Thymus (tissue), 11 donors: Measurements from ENCODE around the gene IER3IP1. TPM values are rescaled to one million over a fixed set of nuclear protein-coding genes. Genes with fewer than 3 reads are reported as not detected.

Source experiments
- DNase-seq, 9 donors: peaks; one replicate each; pipeline ENCODE4 v3.0.0-alpha.2; 2013; ENCODE audit warnings: low spot score in 9 of 9, low read depth in 6 of 9, missing footprints in 1 of 9
- H3K27ac ChIP-seq, 2 donors: one replicate each; pipeline ENCODE4 v1.5.1; 2013; ENCODE audit warnings: control low read depth in 1 of 2, low read depth in 1 of 2, low read length in 1 of 2, mild to moderate bottlenecking in 1 of 2, moderate library complexity in 1 of 2
- H3K27me3 ChIP-seq, 2 donors: one replicate each; pipeline ENCODE4 v1.5.1; 2013; ENCODE audit warnings: low read length in 1 of 2; ENCODE audit not compliant: control insufficient read depth in 2 of 2, insufficient read depth in 1 of 2
- H3K36me3 ChIP-seq, 2 donors: one replicate each; pipeline ENCODE4 v1.5.1; 2013; ENCODE audit warnings: low read length in 1 of 2, mild to moderate bottlenecking in 1 of 2, moderate library complexity in 1 of 2; ENCODE audit not compliant: control insufficient read depth in 2 of 2, insufficient read depth in 2 of 2
- H3K4me1 ChIP-seq, 2 donors: one replicate each; pipeline ENCODE4 v1.5.1; 2013; ENCODE audit warnings: low read length in 2 of 2; ENCODE audit not compliant: control insufficient read depth in 2 of 2, insufficient read depth in 2 of 2
- H3K4me3 ChIP-seq, 2 donors: one replicate each; pipeline ENCODE4 v1.5.1; 2013; ENCODE audit warnings: low read length in 2 of 2, control low read depth in 1 of 2, mild to moderate bottlenecking in 1 of 2
- H3K9me3 ChIP-seq, 2 donors: one replicate each; pipeline ENCODE4 v1.5.1; 2013; ENCODE audit warnings: low read length in 1 of 2, mild to moderate bottlenecking in 1 of 2; ENCODE audit not compliant: control insufficient read depth in 2 of 2, insufficient read depth in 1 of 2
- WGBS: extraction: QIAGEN DNeasy Blood & Tissue Kit; methylation state at CpG from one replicate; pipeline ENCODE4 v1.1.7; 2013; 5-methylcytosine and 5-hydroxymethylcytosine counted together
- polyA plus RNA-seq: library from polyadenylated mRNA; stranded (reverse); fragments of 200-250 nt; gene quantifications from one replicate; pipeline ENCODE4 v1.2.3, GENCODE V29; 2013
- total RNA-seq: library from RNA; stranded (reverse); fragments of 120-200 nt; gene quantifications from one replicate; pipeline ENCODE4 v1.2.4, GENCODE V29; 2013
- donor health status: healthy.

IER3IP1 gene
- total and polyA plus RNA-seq, 2 donors: 14.1 to 15.5 TPM

DNA sequence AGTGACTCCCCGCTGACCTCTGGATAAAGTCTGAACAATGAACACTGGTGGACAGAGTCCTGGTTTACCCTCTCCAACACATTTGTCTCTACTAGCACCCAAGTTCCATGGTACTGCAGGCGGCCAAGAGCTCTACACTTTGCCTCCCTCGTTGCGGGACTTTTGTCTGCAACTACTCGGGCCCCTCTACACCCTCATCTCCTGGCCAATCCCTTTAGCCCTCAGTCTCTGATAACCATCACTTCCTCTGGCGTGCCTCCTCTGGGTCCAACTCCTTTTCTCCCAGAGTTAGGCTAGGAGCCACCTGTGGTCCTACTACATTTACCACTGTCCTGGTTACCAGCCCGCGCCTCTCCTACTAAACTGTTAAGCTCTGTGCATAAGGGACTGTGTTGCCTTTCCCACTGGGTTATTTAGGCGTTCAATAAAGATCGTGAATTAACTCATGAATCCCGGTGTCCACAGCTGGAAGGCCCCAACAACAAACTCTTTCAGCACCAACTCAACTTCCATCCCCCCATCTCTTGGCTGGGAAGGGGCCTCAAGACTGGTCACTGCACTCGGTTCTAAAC is 26.6 kb downstream of the IER3IP1 start:
- WGBS: 43% methylated on average over 12 of the region's 12 CpGs
- H3K4me3 ChIP-seq: peak overlapping the region; percentile 74 to 83
- H3K36me3 ChIP-seq: peaks cover 5 to 7% of the 10 kb centered on the region in 2 donors
- H3K4me1 ChIP-seq: peaks cover 10 to 12% of the 10 kb centered on the region in 2 donors
- H3K27me3 ChIP-seq: no peaks in the 10 kb centered on the region
- peak overlapping the region in 1 of 2 donors; percentile 85 for H3K27ac ChIP-seq
- peak in 1 of 9 donors; percentile 4 for DNase-seq
- H3K9me3 ChIP-seq: no peaks in the 10 kb centered on the region

DNA sequence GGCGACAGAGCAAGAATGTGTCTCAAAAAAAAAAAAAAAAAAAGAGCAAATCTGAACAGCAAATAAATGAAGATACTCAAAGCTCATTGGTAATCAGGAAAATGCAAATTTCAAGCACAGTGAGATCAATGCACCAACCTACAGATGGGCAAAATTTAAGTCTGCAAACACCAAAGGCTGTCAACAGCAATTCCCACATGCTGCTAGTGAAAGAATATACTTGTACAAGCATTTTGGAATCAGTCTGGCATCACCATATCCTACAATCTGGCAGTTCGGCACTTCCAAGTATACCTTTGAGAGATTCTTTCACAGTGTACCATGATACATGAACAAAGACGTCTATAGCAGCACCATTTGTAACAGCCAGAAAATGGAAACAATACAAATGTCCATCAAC is 30.0 kb downstream of the IER3IP1 start:
- Histone ChIP-seq H3K36me3 (no peaks in the 10 kb centered on the region), H3K27ac (no peak overlapping the region), H3K4me3 (no peak overlapping the region), H3K27me3 (no peaks in the 10 kb centered on the region), H3K9me3 (no peaks in the 10 kb centered on the region), H3K4me1 (peaks cover 9 to 13% of the 10 kb centered on the region in 2 donors)
- WGBS: 92% methylated on average over 3 of the region's 3 CpGs
- no peak for DNase-seq

GRCh38 chr18:47143899-47144485 is 32.2 kb downstream of the IER3IP1 start:
- H3K27ac ChIP-seq: no peak overlapping the region
- no peaks in the 10 kb centered on the region for H3K9me3 ChIP-seq
- WGBS: 98% methylated on average over 4 of the region's 4 CpGs
- DNase-seq: no peak
- no peaks in the 10 kb centered on the region for H3K36me3 ChIP-seq
- no peaks in the 10 kb centered on the region for H3K27me3 ChIP-seq
- H3K4me3 ChIP-seq: no peak overlapping the region
- peaks cover 0 to 3% of the 10 kb centered on the region in 2 donors for H3K4me1 ChIP-seq

DNA sequence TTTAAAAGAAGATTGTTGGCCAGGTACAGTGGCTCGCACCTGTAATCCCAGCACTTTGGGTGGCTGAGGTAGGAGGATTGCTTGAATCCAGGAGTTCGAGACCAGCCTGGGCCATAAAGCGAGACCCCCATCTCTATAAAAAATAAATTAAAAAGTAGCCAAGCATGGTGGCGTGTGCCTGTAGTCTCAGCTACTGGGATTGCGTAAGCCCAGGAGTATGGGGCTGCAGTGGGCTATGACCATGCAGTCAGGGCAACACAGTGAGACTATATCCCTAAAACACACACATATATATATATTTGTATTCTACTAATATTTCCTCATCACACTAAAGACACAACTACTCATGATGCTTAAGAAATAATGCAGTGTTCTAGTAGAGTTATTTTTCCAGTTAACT is 33.0 kb downstream of the IER3IP1 start:
- no peak overlapping the region for H3K4me3 ChIP-seq
- WGBS: 98% methylated on average over 5 of the region's 5 CpGs
- H3K36me3 ChIP-seq: no peaks in the 10 kb centered on the region
- peaks cover 0 to 3% of the 10 kb centered on the region in 2 donors for H3K4me1 ChIP-seq
- no peaks in the 10 kb centered on the region for H3K27me3 ChIP-seq
- H3K9me3 ChIP-seq: no peaks in the 10 kb centered on the region
- DNase-seq: no peak
- no peak overlapping the region for H3K27ac ChIP-seq

DNA sequence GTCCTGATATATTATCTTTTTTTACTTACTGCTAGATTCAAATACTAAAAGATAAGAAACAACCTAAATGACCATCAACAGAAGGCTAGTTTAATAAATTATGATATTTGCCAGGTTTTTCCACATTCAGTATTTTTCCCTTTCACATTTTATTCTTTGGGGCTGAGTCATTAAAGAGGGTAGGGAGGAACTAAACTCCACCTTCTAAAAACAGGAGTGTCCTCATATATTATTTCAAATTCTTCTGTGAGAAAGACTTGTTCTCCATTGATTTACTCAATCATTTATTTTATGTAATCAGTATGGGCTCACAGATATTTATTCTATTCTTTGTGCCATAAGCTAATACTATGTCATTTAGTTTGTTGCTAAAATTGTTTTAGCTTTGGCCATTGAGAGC is 34.9 kb downstream of the IER3IP1 start:
- no peak for DNase-seq
- Histone ChIP-seq H3K36me3 (peaks cover 0 to 3% of the 10 kb centered on the region in 2 donors), H3K4me1 (peaks cover 0 to 3% of the 10 kb centered on the region in 2 donors), H3K27me3 (no peaks in the 10 kb centered on the region), H3K9me3 (no peaks in the 10 kb centered on the region), H3K27ac (no peak overlapping the region), H3K4me3 (no peak overlapping the region)

DNA sequence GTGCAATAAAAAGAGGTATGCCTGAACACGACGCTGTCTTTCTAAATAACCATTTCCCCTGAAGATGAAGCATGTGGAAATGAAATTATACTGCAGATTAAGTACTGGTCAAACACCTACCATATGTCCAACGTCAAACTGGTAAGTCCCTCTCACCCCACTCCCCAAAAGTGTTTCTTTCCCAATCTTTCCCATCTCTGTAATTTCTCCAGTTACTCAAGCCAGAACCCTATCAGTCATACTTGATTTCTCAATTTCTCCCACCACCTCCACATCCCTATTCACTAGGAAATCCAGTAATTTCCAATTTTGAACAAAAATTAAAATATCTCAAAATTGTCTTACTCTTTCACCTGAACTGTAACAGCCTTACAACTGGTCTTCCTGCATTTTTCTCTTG is 55.0 kb downstream of the IER3IP1 start:
- WGBS: 98% methylated on average over 3 of the region's 3 CpGs
- H3K36me3 ChIP-seq: peaks cover 6 to 15% of the 10 kb centered on the region in 2 donors
- DNase-seq: no peak
- H3K9me3 ChIP-seq: no peaks in the 10 kb centered on the region
- no peak overlapping the region for H3K4me3 ChIP-seq
- H3K4me1 ChIP-seq: no peaks in the 10 kb centered on the region
- H3K27ac ChIP-seq: no peak overlapping the region
- H3K27me3 ChIP-seq: no peaks in the 10 kb centered on the region

DNA sequence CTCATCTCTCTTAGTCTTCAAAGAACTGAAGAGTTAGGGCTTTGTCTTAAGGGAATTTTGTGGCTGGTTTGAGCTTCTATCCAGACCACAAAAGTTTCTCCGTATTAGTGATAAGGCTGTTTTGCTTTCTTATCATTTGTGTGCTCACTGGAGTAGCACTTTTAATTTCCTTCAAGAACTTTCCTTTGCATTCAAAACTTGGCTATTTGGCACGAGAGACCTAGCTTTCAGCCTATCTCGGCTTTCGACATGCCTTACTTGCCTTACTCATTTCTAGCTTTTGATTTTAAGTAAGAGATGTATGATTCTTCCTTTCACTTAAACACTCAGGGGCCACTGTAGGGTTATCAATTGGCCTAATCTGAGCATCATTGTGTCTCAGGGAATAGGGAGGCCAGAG is 55.7 kb downstream of the IER3IP1 start:
- H3K27ac ChIP-seq: no peak overlapping the region
- no peak overlapping the region for H3K4me3 ChIP-seq
- no peak for DNase-seq
- no peaks in the 10 kb centered on the region for H3K27me3 ChIP-seq
- H3K4me1 ChIP-seq: no peaks in the 10 kb centered on the region
- H3K36me3 ChIP-seq: peaks cover 6 to 15% of the 10 kb centered on the region in 2 donors
- WGBS: 96% methylated on average over 4 of the region's 4 CpGs
- no peaks in the 10 kb centered on the region for H3K9me3 ChIP-seq

DNA sequence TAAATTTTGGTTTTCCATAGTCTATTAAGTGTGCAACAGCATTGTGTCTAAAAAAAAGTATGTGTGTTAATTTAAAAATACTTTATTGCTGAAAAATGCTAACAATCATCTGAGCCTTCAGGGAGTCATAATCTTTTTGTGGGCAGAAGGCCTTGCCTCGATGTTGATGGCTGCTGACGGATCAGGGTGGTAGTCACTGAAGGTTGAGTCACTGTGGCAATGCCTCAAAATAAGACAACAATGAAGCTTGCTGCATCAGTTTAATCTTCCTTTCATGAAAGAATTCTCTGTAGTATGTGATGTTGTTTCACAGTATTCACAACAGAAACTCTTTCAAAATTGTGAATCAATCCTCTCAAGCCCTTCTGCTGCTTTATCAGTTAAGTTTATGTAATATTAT is 57.2 kb downstream of the IER3IP1 start:
- Histone ChIP-seq H3K27me3 (no peaks in the 10 kb centered on the region), H3K4me3 (no peak overlapping the region), H3K27ac (no peak overlapping the region), H3K36me3 (peaks cover 14 to 25% of the 10 kb centered on the region in 2 donors), H3K9me3 (no peaks in the 10 kb centered on the region), H3K4me1 (no peaks in the 10 kb centered on the region)
- WGBS: 98% methylated on average over 2 of the region's 2 CpGs
- no peak for DNase-seq

- Histone ChIP-seq H3K27me3 (no peaks in the 10 kb centered on the region), H3K4me1 (no peaks in the 10 kb centered on the region), H3K4me3 (no peak overlapping the region), H3K27ac (no peak overlapping the region), H3K9me3 (no peaks in the 10 kb centered on the region), H3K36me3 (peaks cover 24 to 44% of the 10 kb centered on the region in 2 donors)
- no peak for DNase-seq
- 96% methylated on average over 2 of the region's 2 CpGs for WGBS
Observed at GRCh38 chr18:47115205-47115604, 61.0 kb downstream of the IER3IP1 start.
